DND-41 (cell line): Measurements from ENCODE around the gene DNMBP.

Source experiments
- ATAC-seq: fragments of 200-7000 bp; cut with Tn5 transposase; 3 replicates; pipeline ENCODE4 v1.9.1; 2021; ENCODE audit warnings: low read depth; ENCODE audit not compliant: insufficient read depth
- DNase-seq: peaks from one replicate; pipeline ENCODE4 v3.0.0-alpha.2; 2020
- H2AFZ ChIP-seq: 2 replicates; pipeline ENCODE4 v1.6.0; 2012; ENCODE audit warnings: low read depth, low read length
- H3K27ac ChIP-seq: 2 replicates; pipeline ENCODE4 v1.5.1; 2012; ENCODE audit warnings: low read length, inconsistent platforms
- H3K27me3 ChIP-seq: fragments of 200-600 bp; sonication (generic); 2 replicates; pipeline ENCODE4 v1.6.0; 2012; ENCODE audit warnings: low read length, mild to moderate bottlenecking, inconsistent platforms; ENCODE audit not compliant: insufficient read depth, poor library complexity
- H3K36me3 ChIP-seq: 2 replicates; pipeline ENCODE4 v1.5.1; 2012; ENCODE audit warnings: low read length, inconsistent platforms; ENCODE audit not compliant: insufficient read depth
- H3K4me1 ChIP-seq: 2 replicates; pipeline ENCODE4 v1.5.1; 2012; ENCODE audit warnings: mild to moderate bottlenecking, low read length; ENCODE audit not compliant: insufficient read depth
- H3K4me2 ChIP-seq: 2 replicates; pipeline ENCODE4 v1.6.0; 2012; ENCODE audit warnings: mild to moderate bottlenecking, moderate library complexity, low read length, inconsistent platforms; ENCODE audit not compliant: insufficient read depth
- H3K4me3 ChIP-seq, 2 experiments: fragments of 200-600 bp in 1 of 2; shearing (Covaris generic) in 1 of 2; 2 replicates each; pipeline ENCODE4 v1.5.1; 2012 to 2016; ENCODE audit warnings: inconsistent platforms in 2 of 2, low read length in 2 of 2, mild to moderate bottlenecking in 2 of 2, low read depth in 1 of 2, moderate library complexity in 1 of 2
- H3K79me2 ChIP-seq: 2 replicates; pipeline ENCODE4 v1.6.0; 2012; ENCODE audit warnings: low read length, inconsistent platforms; ENCODE audit not compliant: insufficient read depth
- H3K9ac ChIP-seq: 2 replicates; pipeline ENCODE4 v1.6.0; 2012; ENCODE audit warnings: low read depth, mild to moderate bottlenecking, inconsistent platforms, low read length, moderate library complexity
- H3K9me3 ChIP-seq: 2 replicates; pipeline ENCODE4 v1.5.1; 2012; ENCODE audit warnings: low read length, moderate library complexity, mild to moderate bottlenecking, inconsistent platforms; ENCODE audit not compliant: insufficient read depth, severe bottlenecking
- H4K20me1 ChIP-seq: 2 replicates; pipeline ENCODE4 v1.6.0; 2012; ENCODE audit warnings: low read length; ENCODE audit not compliant: insufficient read depth
- CTCF ChIP-seq: IDR thresholded peaks from 2 replicates; pipeline ENCODE4 v1.5.1; 2012; ENCODE audit warnings: borderline replicate concordance, low read length, moderate library complexity, mild to moderate bottlenecking; ENCODE audit not compliant: poor library complexity, severe bottlenecking; ENCODE audit errors: extremely low read depth
- EZH2 ChIP-seq: IDR thresholded peaks from 3 replicates; pipeline ENCODE4 v1.6.1; 2012; ENCODE audit warnings: borderline replicate concordance, low read depth, mild to moderate bottlenecking, moderate library complexity, low read length, inconsistent platforms; ENCODE audit not compliant: severe bottlenecking

DNMBP gene

DNA sequence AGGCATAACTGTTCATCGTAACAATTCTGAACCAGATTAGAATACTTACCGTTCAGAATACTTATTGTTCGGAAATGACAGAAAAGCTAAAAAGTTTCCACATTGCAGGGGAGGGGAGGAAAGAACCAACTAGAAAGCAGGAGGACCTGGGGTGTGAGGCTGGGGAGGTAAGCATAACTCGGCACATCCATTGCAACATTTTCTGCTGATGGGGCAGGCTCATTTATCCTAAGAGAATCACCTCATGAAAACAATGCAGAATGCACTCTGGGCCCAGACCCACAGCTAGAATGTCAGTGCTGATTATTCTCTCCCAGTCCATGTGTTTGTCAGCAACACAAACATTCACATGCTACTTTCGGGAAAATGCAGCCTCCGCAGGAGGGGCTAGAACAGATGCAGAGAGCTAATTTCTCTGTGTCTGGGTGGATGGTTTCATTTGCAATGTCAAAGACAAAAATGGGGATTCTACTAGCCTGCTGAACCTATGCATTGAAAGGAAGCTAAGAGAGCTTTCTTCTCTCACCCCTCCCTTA, 9.6 kb downstream of the DNMBP start:
- Histone ChIP-seq H3K9ac (no peak overlapping the region), H3K79me2 (no peaks in the 10 kb centered on the region), H3K4me2 (no peak overlapping the region), H3K27me3 (no peaks in the 10 kb centered on the region), H3K27ac (no peak overlapping the region), H4K20me1 (no peaks in the 10 kb centered on the region; the same call in 1 of the 2 replicates), H3K4me3 (no peak overlapping the region), H3K4me1 (no peaks in the 10 kb centered on the region), H2AFZ (no peak overlapping the region), H3K36me3 (no peaks in the 10 kb centered on the region), H3K9me3 (no peaks in the 10 kb centered on the region)
- DNase-seq (no peak), ATAC-seq (no peak)
- no peak for TF ChIP-seq EZH2

DNA sequence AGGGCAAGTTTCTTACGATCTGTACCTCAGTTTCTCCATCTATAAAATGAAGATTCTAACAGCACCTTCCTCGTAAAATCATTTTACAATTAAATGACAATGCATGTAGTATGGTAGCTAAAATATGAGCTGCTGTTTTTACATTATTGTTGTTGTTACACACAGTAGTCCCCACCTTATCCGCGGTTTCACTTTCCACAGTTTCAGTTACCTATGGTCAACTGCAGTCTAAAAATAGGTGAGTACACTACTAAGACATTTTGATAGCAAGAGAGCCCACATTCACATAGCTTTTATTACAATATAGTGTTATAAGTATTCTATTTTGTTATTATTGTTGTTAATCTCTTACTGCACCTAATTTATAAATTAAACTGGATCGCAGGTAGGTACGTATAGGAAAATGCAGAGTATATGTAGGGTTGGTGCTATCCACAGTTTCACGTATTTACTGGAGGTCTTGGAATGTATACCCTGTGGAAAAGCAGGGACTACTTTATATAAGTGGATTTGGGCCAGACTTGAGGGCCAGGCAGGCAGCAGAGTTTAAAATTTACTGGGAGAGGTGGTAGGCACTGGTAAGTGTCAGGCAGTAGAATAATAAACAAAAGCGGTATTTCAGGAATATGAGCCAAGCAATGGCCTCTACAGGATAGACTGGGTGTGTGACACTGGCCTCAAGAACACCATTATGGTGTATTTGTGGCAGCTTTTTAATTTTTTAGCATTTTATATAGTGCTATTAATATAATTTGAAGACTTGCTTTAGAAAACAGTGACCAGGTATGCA, 10.2 kb downstream of the DNMBP start:
- H3K27me3 ChIP-seq = no peaks in the 10 kb centered on the region
- peaks cover 2% of the 10 kb centered on the region for H3K4me1 ChIP-seq
- H3K27ac ChIP-seq = no peak overlapping the region
- H3K4me3 ChIP-seq = no peak overlapping the region
- H3K9ac ChIP-seq = no peak overlapping the region
- H2AFZ ChIP-seq = no peak overlapping the region
- DNase-seq (no peak), ATAC-seq (no peak)
- no peaks in the 10 kb centered on the region; the same call in 1 of the 2 replicates for H4K20me1 ChIP-seq
- H3K4me2 ChIP-seq = no peak overlapping the region
- H3K79me2 ChIP-seq = no peaks in the 10 kb centered on the region
- no peaks in the 10 kb centered on the region for H3K9me3 ChIP-seq
- TF ChIP-seq EZH2 = no peak
- no peaks in the 10 kb centered on the region for H3K36me3 ChIP-seq

- H3K4me2 ChIP-seq = no peak overlapping the region
- no peaks in the 10 kb centered on the region; the same call in 1 of the 2 replicates for H4K20me1 ChIP-seq
- no peak overlapping the region for H3K27ac ChIP-seq
- TF ChIP-seq CTCF = no peak
- no peak for TF ChIP-seq EZH2
- no peaks in the 10 kb centered on the region for H3K79me2 ChIP-seq
- no peaks in the 10 kb centered on the region for H3K36me3 ChIP-seq
- no peaks in the 10 kb centered on the region for H3K27me3 ChIP-seq
- no peak for DNase-seq
- peaks cover 6% of the 10 kb centered on the region for H3K4me1 ChIP-seq
- H2AFZ ChIP-seq = no peak overlapping the region
- no peak overlapping the region for H3K4me3 ChIP-seq
- no peak overlapping the region for H3K9ac ChIP-seq
- H3K9me3 ChIP-seq = no peaks in the 10 kb centered on the region
- ATAC-seq = no peak
Measured at GRCh38 chr10:99998889-99999288, 10.9 kb downstream of the DNMBP start.

- Histone ChIP-seq H3K4me3 (no peak overlapping the region), H3K9me3 (no peaks in the 10 kb centered on the region), H3K4me2 (no peak overlapping the region), H3K27ac (no peak overlapping the region), H3K36me3 (no peaks in the 10 kb centered on the region), H3K9ac (no peak overlapping the region), H3K79me2 (no peaks in the 10 kb centered on the region), H4K20me1 (no peaks in the 10 kb centered on the region), H3K4me1 (peaks cover 6% of the 10 kb centered on the region), H2AFZ (no peak overlapping the region), H3K27me3 (no peaks in the 10 kb centered on the region)
- DNase-seq (no peak), ATAC-seq (no peak)
- TF ChIP-seq EZH2 (no peak), CTCF (no peak)
Measured at GRCh38 chr10:99996671-99997648, 12.8 kb downstream of the DNMBP start.
